ENCODE measurements around the gene SHLD2. TPM values are rescaled to one million over a fixed set of nuclear protein-coding genes. Genes with fewer than 3 reads are reported as not detected.
A peak's percentile ranks its signal among the peaks of the same experiment; 100 is the strongest.

Gene SHLD2
- total and polyA plus RNA-seq, 2 of the 13 experiments (the other 11 are each of a cell fraction or from before 2014, with no cell fraction given) = 25.7 to 53.7 TPM

GRCh38 chr10:87060280-87060928, 34.6 kb upstream of the SHLD2 start (continued):
- no peak for TF ChIP-seq ZMAT5 (CRISPR knock-in tag; IDR thresholded peaks at IDR 0.05; ENCODE audit: borderline replicate concordance, low read depth)
- TF ChIP-seq ZNF883 (CRISPR knock-in tag; IDR thresholded peaks at IDR 0.05; ENCODE audit: not compliant biosample characterization) = no peak
- TF ChIP-seq AGO2 (optimal IDR thresholded peaks at IDR 0.05; ENCODE audit: low read depth, low read length) = peak; percentile 8
- TF ChIP-seq KLF16 (CRISPR knock-in tag; IDR thresholded peaks at IDR 0.05) = no peak
- no peak for TF ChIP-seq ZBTB40 (IDR thresholded peaks at IDR 0.05)
- no peak for TF ChIP-seq ZBTB40 (CRISPR knock-in tag; IDR thresholded peaks at IDR 0.05)
- TF ChIP-seq MXI1 (IDR thresholded peaks at IDR 0.05; ENCODE audit: borderline replicate concordance, low read depth, low read length) = no peak
- TF ChIP-seq RAD21 (CRISPR knock-in tag; IDR thresholded peaks at IDR 0.05) = no peak
- TF ChIP-seq FOXC1 (CRISPR knock-in tag; IDR thresholded peaks at IDR 0.05; ENCODE audit: borderline replicate concordance) = no peak
- TF ChIP-seq RORA (CRISPR knock-in tag; IDR thresholded peaks at IDR 0.05) = no peak
- TF ChIP-seq ZSCAN30 (CRISPR knock-in tag; IDR thresholded peaks at IDR 0.05) = no peak
- no peak for TF ChIP-seq TBP (CRISPR knock-in tag; IDR thresholded peaks at IDR 0.05)
- TF ChIP-seq HES4 (CRISPR knock-in tag; IDR thresholded peaks at IDR 0.05; ENCODE audit: borderline replicate concordance) = no peak
- TF ChIP-seq FOXK1 (CRISPR knock-in tag; IDR thresholded peaks at IDR 0.05; ENCODE audit: borderline replicate concordance, low read depth) = no peak
- TF ChIP-seq RFXAP (CRISPR knock-in tag; IDR thresholded peaks at IDR 0.05; ENCODE audit: borderline replicate concordance) = no peak
- TF ChIP-seq ZBTB14 (CRISPR knock-in tag; IDR thresholded peaks at IDR 0.05) = no peak
- no peak for TF ChIP-seq SNAPC2 (CRISPR knock-in tag; IDR thresholded peaks at IDR 0.05)
- TF ChIP-seq ZNF253 (CRISPR knock-in tag; IDR thresholded peaks at IDR 0.05; ENCODE audit: borderline replicate concordance) = no peak
- TF ChIP-seq ATF4 (CRISPR knock-in tag; IDR thresholded peaks at IDR 0.05) = no peak
